Hepatocyte (in vitro differentiated cells): ENCODE data around the gene C5AR2.

ENCODE experiments used
- CTCF ChIP-seq: fragments of 200-600 bp; sonication (generic); IDR thresholded peaks from 2 replicates; pipeline ENCODE4 v1.5.1; 2016; ENCODE audit warnings: antibody characterized with exemption, mild to moderate bottlenecking; ENCODE audit not compliant: poor library complexity
- EZH2 ChIP-seq: fragments of 200-600 bp; sonication (generic); IDR thresholded peaks from 2 replicates; pipeline ENCODE4 v1.6.1; 2016; ENCODE audit warnings: antibody characterized with exemption, mild to moderate bottlenecking, borderline replicate concordance
- EZH2phosphoT487 ChIP-seq: fragments of 200-600 bp; sonication (generic); IDR thresholded peaks from one replicate; pipeline ENCODE4 v1.6.1; 2018; ENCODE audit warnings: antibody characterized with exemption, mild to moderate bottlenecking, low read depth, moderate library complexity; ENCODE audit not compliant: unreplicated experiment, severe bottlenecking

- TF ChIP-seq EZH2phosphoT487 (no peak), CTCF (no peak), EZH2 (no peak)
These were observed 10.3 kb upstream of the C5AR2 start for GRCh38 chr19:47321630-47322029.
